LNCAP (cell line): ENCODE results near the gene IGFBP7.

Source experiments
- CTCF ChIP-seq: fragments of 450-650 bp; IDR thresholded peaks from 2 replicates; pipeline ENCODE4 v1.5.1; 2017; ENCODE audit warnings: mild to moderate bottlenecking

Gene IGFBP7

GRCh38 chr4:57095245-57095644 is 14.9 kb downstream of the IGFBP7 start:
- no peak for TF ChIP-seq CTCF

- TF ChIP-seq CTCF = no peak
These were observed 15.4 kb downstream of the IGFBP7 start for GRCh38 chr4:57094832-57095223.

- TF ChIP-seq CTCF = no peak
These were observed 16.0 kb downstream of the IGFBP7 start for GRCh38 chr4:57093845-57094831.

- no peak for TF ChIP-seq CTCF
These were observed 18.5 kb downstream of the IGFBP7 start for GRCh38 chr4:57091657-57092162.

GRCh38 chr4:57090079-57090478 is 20.1 kb downstream of the IGFBP7 start:
- TF ChIP-seq CTCF = no peak

GRCh38 chr4:57089549-57089948 is 20.6 kb downstream of the IGFBP7 start:
- no peak for TF ChIP-seq CTCF

GRCh38 chr4:57086031-57086723 is 24.0 kb downstream of the IGFBP7 start:
- TF ChIP-seq CTCF = no peak
